ENCODE data around the gene GPR171. TPM values are rescaled to one million over a fixed set of nuclear protein-coding genes. Genes with fewer than 3 reads are reported as not detected.

GPR171 gene
- total RNA-seq, 1 experiment from 2014 or later, result not detected

DNA sequence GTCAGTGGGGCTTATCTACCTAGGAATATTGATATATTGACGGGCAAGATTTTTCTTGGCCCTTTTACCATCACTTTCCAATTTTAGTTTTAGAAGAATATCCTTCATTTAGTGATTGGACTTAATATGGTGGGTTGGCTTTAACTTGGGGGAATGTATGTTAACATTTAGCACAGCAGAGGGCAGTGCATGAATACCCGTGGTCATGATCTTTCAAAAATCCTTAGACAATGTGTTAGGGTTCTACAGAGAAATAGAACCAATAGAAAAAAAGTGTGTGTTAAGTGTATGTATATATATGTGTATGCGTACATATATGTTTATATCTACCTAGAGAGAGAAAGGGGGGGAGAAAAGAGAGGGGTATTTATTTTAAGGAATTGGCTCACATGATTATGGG is 36.9 kb downstream of the GPR171 start:
- in situ Hi-C loops (cut with HindIII; ENCODE audit: low pct_unique_long_range_greater_than_20kb, low sequenced_read_pairs), result no loop called here
- DNase-seq (ENCODE audit: low read depth, low spot score), result no peak
- intact Hi-C loops (cut with micrococcal nuclease; ENCODE audit: unreplicated experiment), result no loop called here
- Histone ChIP-seq H3K27ac (ENCODE audit: low read length) (no peak overlapping the region), H3K27me3 (ENCODE audit: control insufficient read depth, insufficient read depth, low read length) (no peaks in the 10 kb centered on the region; the same call in 1 of the 2 replicates), H3K9me3 (ENCODE audit: control insufficient read depth, insufficient read depth, low read depth, low read length) (no peaks in the 10 kb centered on the region), H3K4me1 (ENCODE audit: control insufficient read depth, insufficient read depth, low read length) (no peaks in the 10 kb centered on the region), H3K36me3 (ENCODE audit: control insufficient read depth, insufficient read depth, low read length) (no peaks in the 10 kb centered on the region), H3K4me3 (ENCODE audit: low read depth in 2 of 2, low read length in 2 of 2) (no peak overlapping the region)
- no peak for TF ChIP-seq SIN3A (IDR thresholded peaks at IDR 0.05; ENCODE audit: borderline replicate concordance, insufficient read depth, low read depth, low read length)
- TF ChIP-seq, protein P1, sequence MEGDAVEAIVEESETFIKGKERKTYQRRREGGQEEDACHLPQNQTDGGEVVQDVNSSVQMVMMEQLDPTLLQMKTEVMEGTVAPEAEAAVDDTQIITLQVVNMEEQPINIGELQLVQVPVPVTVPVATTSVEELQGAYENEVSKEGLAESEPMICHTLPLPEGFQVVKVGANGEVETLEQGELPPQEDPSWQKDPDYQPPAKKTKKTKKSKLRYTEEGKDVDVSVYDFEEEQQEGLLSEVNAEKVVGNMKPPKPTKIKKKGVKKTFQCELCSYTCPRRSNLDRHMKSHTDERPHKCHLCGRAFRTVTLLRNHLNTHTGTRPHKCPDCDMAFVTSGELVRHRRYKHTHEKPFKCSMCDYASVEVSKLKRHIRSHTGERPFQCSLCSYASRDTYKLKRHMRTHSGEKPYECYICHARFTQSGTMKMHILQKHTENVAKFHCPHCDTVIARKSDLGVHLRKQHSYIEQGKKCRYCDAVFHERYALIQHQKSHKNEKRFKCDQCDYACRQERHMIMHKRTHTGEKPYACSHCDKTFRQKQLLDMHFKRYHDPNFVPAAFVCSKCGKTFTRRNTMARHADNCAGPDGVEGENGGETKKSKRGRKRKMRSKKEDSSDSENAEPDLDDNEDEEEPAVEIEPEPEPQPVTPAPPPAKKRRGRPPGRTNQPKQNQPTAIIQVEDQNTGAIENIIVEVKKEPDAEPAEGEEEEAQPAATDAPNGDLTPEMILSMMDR (IDR thresholded peaks at IDR 0.05), result peak; percentile 30; the same call in 1 of the 2 replicates
- ChIA-PET POLR2A (no interaction called here), CTCF (no interaction called here)
- no peak for ATAC-seq
- BruUV-seq (replicated peaks), result no TSS peak

DNA sequence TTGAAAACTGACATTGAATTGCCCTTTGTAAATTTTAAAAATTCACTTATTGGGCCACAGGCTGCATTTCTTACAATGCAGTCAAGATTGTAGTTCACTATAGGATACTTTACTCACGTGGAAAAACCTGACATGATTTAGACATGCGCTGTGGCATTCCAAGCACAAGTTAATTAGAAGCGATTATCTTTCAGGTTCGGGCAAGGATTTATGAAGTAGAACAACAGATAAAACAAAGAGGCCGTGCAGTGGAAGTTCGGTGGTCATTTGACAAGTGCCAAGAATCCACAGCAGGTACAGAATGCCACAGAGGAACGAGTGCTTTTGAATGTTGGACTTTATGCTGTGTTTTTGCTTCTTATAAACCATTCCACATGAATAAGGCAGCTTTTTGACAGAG is 37.8 kb downstream of the GPR171 start:
- TF ChIP-seq, protein P2, sequence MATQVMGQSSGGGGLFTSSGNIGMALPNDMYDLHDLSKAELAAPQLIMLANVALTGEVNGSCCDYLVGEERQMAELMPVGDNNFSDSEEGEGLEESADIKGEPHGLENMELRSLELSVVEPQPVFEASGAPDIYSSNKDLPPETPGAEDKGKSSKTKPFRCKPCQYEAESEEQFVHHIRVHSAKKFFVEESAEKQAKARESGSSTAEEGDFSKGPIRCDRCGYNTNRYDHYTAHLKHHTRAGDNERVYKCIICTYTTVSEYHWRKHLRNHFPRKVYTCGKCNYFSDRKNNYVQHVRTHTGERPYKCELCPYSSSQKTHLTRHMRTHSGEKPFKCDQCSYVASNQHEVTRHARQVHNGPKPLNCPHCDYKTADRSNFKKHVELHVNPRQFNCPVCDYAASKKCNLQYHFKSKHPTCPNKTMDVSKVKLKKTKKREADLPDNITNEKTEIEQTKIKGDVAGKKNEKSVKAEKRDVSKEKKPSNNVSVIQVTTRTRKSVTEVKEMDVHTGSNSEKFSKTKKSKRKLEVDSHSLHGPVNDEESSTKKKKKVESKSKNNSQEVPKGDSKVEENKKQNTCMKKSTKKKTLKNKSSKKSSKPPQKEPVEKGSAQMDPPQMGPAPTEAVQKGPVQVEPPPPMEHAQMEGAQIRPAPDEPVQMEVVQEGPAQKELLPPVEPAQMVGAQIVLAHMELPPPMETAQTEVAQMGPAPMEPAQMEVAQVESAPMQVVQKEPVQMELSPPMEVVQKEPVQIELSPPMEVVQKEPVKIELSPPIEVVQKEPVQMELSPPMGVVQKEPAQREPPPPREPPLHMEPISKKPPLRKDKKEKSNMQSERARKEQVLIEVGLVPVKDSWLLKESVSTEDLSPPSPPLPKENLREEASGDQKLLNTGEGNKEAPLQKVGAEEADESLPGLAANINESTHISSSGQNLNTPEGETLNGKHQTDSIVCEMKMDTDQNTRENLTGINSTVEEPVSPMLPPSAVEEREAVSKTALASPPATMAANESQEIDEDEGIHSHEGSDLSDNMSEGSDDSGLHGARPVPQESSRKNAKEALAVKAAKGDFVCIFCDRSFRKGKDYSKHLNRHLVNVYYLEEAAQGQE (IDR thresholded peaks at IDR 0.05; ENCODE audit: insufficient read depth in 1 of 2, low read depth in 2 of 2, low read length in 1 of 2), result no peak
- TF ChIP-seq, protein P1 (IDR thresholded peaks at IDR 0.05), result no peak
- TF ChIP-seq TCF7L2 (IDR thresholded peaks at IDR 0.05; ENCODE audit: low read depth, low read length) (no peak), SIN3A (IDR thresholded peaks at IDR 0.05; ENCODE audit: borderline replicate concordance, insufficient read depth, low read depth, low read length) (no peak), POLR2AphosphoS5 (IDR thresholded peaks at IDR 0.05; ENCODE audit: low read depth, low read length) (no peak)
- POLR2A ChIA-PET, result no interaction called here
- Histone ChIP-seq H3K4me1 (ENCODE audit: control insufficient read depth, insufficient read depth, low read length) (no peaks in the 10 kb centered on the region), H3K4me3 (ENCODE audit: low read depth in 2 of 2, low read length in 2 of 2) (no peak overlapping the region), H3K27ac (ENCODE audit: low read length) (no peak overlapping the region), H3K36me3 (ENCODE audit: control insufficient read depth, insufficient read depth, low read length) (no peaks in the 10 kb centered on the region), H3K9me3 (ENCODE audit: control insufficient read depth, insufficient read depth, low read depth, low read length) (no peaks in the 10 kb centered on the region), H3K27me3 (ENCODE audit: control insufficient read depth, insufficient read depth, low read length) (no peaks in the 10 kb centered on the region; the same call in 1 of the 2 replicates)
- no TSS peak for BruUV-seq (replicated peaks)
- intact Hi-C loops (cut with micrococcal nuclease; ENCODE audit: unreplicated experiment), result no loop called here
- in situ Hi-C loops (cut with HindIII; ENCODE audit: low pct_unique_long_range_greater_than_20kb, low sequenced_read_pairs), result no loop called here
- ATAC-seq (no peak), DNase-seq (ENCODE audit: low read depth, low spot score) (no peak)
- CTCF ChIA-PET, result no interaction called here
